ENCODE data around the gene LIF.

The LIF gene

GRCh38 chr22:30284666-30285065 is 38.1 kb upstream of the LIF start:
- no peak overlapping the region for H3K4me3 ChIP-seq (replicated peaks; ENCODE audit: low read depth, low read length)
- no peak for TF ChIP-seq CTCF (IDR thresholded peaks at IDR 0.05; ENCODE audit: low read depth, low read length, missing control alignments)

GRCh38 chr22:30284172-30284571 is 37.6 kb upstream of the LIF start:
- no peak for TF ChIP-seq CTCF (IDR thresholded peaks at IDR 0.05; ENCODE audit: low read depth, low read length, missing control alignments)
- DNase-seq (ENCODE audit: extremely low read depth, low read depth) = no peak
- H3K4me3 ChIP-seq (replicated peaks; ENCODE audit: low read depth, low read length) = no peak overlapping the region

More at GRCh38 chr22:30284666-30285065, 38.1 kb upstream of the LIF start:
- DNase-seq (ENCODE audit: extremely low read depth, low read depth) = no peak

GRCh38 chr22:30283342-30283741 is 36.8 kb upstream of the LIF start:
- no peak overlapping the region for H3K4me3 ChIP-seq (replicated peaks; ENCODE audit: low read depth, low read length)
- TF ChIP-seq CTCF (IDR thresholded peaks at IDR 0.05; ENCODE audit: low read depth, low read length, missing control alignments) = no peak
- DNase-seq (ENCODE audit: extremely low read depth, low read depth) = no peak

GRCh38 chr22:30282616-30283046 is 36.1 kb upstream of the LIF start:
- no peak for TF ChIP-seq CTCF (IDR thresholded peaks at IDR 0.05; ENCODE audit: low read depth, low read length, missing control alignments)
- no peak overlapping the region for H3K4me3 ChIP-seq (replicated peaks; ENCODE audit: low read depth, low read length)

GRCh38 chr22:30280505-30280904 is 33.9 kb upstream of the LIF start:
- no peak overlapping the region for H3K4me3 ChIP-seq (replicated peaks; ENCODE audit: low read depth, low read length)
- TF ChIP-seq CTCF (IDR thresholded peaks at IDR 0.05; ENCODE audit: low read depth, low read length, missing control alignments) = no peak
- no peak for DNase-seq (ENCODE audit: extremely low read depth, low read depth)

More at GRCh38 chr22:30282616-30283046, 36.1 kb upstream of the LIF start:
- no peak for DNase-seq (ENCODE audit: extremely low read depth, low read depth)

GRCh38 chr22:30279932-30280331 is 33.4 kb upstream of the LIF start:
- no peak for DNase-seq (ENCODE audit: extremely low read depth, low read depth)
- TF ChIP-seq CTCF (IDR thresholded peaks at IDR 0.05; ENCODE audit: low read depth, low read length, missing control alignments) = no peak
- no peak overlapping the region for H3K4me3 ChIP-seq (replicated peaks; ENCODE audit: low read depth, low read length)

All from HFF-Myc (cell line).